HCT116 (cell line): Measurements from ENCODE around the gene PYGB.

Experiments used
- ATF3 ChIP-seq: IDR thresholded peaks from 2 replicates; pipeline ENCODE4 v1.6.1; 2012
- EZH2 ChIP-seq: fragments of 200-600 bp; sonication (generic); IDR thresholded peaks from 2 replicates; pipeline ENCODE4 v1.6.1; 2017; ENCODE audit warnings: antibody characterized with exemption, mixed run types
- POLR2A ChIP-seq: IDR thresholded peaks from 2 replicates; pipeline ENCODE4 v1.7.0; 2011; ENCODE audit warnings: borderline replicate concordance; ENCODE audit not compliant: insufficient read depth, insufficient read length; ENCODE audit errors: extremely low read depth
- POLR2AphosphoS5 ChIP-seq: IDR thresholded peaks from 2 replicates; pipeline ENCODE4 v1.6.1; 2011; ENCODE audit warnings: mild to moderate bottlenecking, low read depth, low read length, moderate library complexity
- REST ChIP-seq: IDR thresholded peaks from 2 replicates; pipeline ENCODE4 v1.6.1; 2012; ENCODE audit warnings: low read depth
- SP1 ChIP-seq: IDR thresholded peaks from 2 replicates; pipeline ENCODE4 v1.6.1; 2012; ENCODE audit warnings: low read depth
- TCF7L2 ChIP-seq: IDR thresholded peaks from 2 replicates; pipeline ENCODE4 v1.7.0; 2011; ENCODE audit warnings: borderline replicate concordance, inconsistent platforms; ENCODE audit not compliant: insufficient read depth, insufficient read length; ENCODE audit errors: extremely low read depth
- ZFX ChIP-seq: fragments of 450-650 bp; IDR thresholded peaks from 2 replicates; pipeline ENCODE4 v1.6.1; 2017
- ZNF274 ChIP-seq: fragments of 200-500 bp; sonication (Bioruptor generic); IDR thresholded peaks from 2 replicates; pipeline ENCODE4 v1.6.1; 2014; ENCODE audit warnings: mild to moderate bottlenecking, low read depth, low read length, inconsistent platforms
- TF ChIP-seq, protein P1 (sequence below), 3 experiments: fragments of 200-600 bp in 1 of 3; sonication (generic) in 1 of 3; IDR thresholded peaks in 2 of 3; conservative IDR thresholded peaks in 1 of 3; 2 replicates each; pipeline ENCODE4 v1.5.1; 2012 to 2017; ENCODE audit warnings: low read depth in 2 of 3, low read length in 2 of 3, antibody characterized with exemption in 1 of 3, borderline replicate concordance in 1 of 3, control low read depth in 1 of 3, mild to moderate bottlenecking in 1 of 3, mixed read lengths in 1 of 3, mixed run types in 1 of 3, moderate library complexity in 1 of 3; ENCODE audit not compliant: insufficient read depth in 1 of 3
- TF ChIP-seq, protein P2 (sequence below): IDR thresholded peaks from 2 replicates; pipeline ENCODE4 v1.6.1; 2012

GRCh38 chr20:25327521-25328235 is 79.8 kb downstream of the PYGB start:
- TF ChIP-seq POLR2A (no peak), ATF3 (no peak), SP1 (no peak), EZH2 (no peak), REST (no peak), POLR2AphosphoS5 (no peak), TCF7L2 (no peak), ZNF274 (no peak), ZFX (no peak)
- TF ChIP-seq, protein P1, sequence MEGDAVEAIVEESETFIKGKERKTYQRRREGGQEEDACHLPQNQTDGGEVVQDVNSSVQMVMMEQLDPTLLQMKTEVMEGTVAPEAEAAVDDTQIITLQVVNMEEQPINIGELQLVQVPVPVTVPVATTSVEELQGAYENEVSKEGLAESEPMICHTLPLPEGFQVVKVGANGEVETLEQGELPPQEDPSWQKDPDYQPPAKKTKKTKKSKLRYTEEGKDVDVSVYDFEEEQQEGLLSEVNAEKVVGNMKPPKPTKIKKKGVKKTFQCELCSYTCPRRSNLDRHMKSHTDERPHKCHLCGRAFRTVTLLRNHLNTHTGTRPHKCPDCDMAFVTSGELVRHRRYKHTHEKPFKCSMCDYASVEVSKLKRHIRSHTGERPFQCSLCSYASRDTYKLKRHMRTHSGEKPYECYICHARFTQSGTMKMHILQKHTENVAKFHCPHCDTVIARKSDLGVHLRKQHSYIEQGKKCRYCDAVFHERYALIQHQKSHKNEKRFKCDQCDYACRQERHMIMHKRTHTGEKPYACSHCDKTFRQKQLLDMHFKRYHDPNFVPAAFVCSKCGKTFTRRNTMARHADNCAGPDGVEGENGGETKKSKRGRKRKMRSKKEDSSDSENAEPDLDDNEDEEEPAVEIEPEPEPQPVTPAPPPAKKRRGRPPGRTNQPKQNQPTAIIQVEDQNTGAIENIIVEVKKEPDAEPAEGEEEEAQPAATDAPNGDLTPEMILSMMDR (IDR thresholded peaks at IDR 0.05 in 2 of 3, conservative IDR thresholded peaks at IDR 0.05 in 1 of 3; ENCODE audit: borderline replicate concordance in 1 of 3, insufficient read depth in 1 of 3, low read depth in 2 of 3, low read length in 2 of 3), result no peak
- TF ChIP-seq, protein P2, sequence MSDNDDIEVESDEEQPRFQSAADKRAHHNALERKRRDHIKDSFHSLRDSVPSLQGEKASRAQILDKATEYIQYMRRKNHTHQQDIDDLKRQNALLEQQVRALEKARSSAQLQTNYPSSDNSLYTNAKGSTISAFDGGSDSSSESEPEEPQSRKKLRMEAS, result no peak
